ENCODE results near the gene TNN. TPM values are rescaled to one million over a fixed set of nuclear protein-coding genes. Genes with fewer than 3 reads are reported as not detected.
A peak's percentile ranks its signal among the peaks of the same experiment; 100 is the strongest.

TNN gene
- total RNA-seq, 1 experiment from 2014 or later = not detected

GRCh38 chr1:175188936-175189335 lies 121.3 kb downstream of the TNN start:
- H3K36me3 Mint-ChIP-seq (ENCODE audit: insufficient read depth, unreplicated experiment) = peaks cover 16% of the 10 kb centered on the region
- intact Hi-C loops (cut with micrococcal nuclease; ENCODE audit: unreplicated experiment) = no loop called here
- no peaks in the 10 kb centered on the region for H3K9me3 Mint-ChIP-seq (ENCODE audit: unreplicated experiment)
- DNase-seq = no peak
- no peak for TF ChIP-seq CTCF (IDR thresholded peaks at IDR 0.05; ENCODE audit: insufficient read depth in 1 of 2, low read depth in 1 of 2, low read length in 1 of 2, severe bottlenecking in 1 of 2, unreplicated experiment in 1 of 2)
- H3K27me3 Mint-ChIP-seq (ENCODE audit: insufficient read depth, unreplicated experiment) = no peaks in the 10 kb centered on the region
- POLR2A ChIA-PET = no interaction called here
- H3K27ac Mint-ChIP-seq (ENCODE audit: unreplicated experiment) = no peak overlapping the region
- no peak overlapping the region for H3K4me3 Mint-ChIP-seq (ENCODE audit: unreplicated experiment)
- Histone ChIP-seq H3K9me3 (no peaks in the 10 kb centered on the region), H3K27me3 (replicated peaks; ENCODE audit: control insufficient read depth, insufficient read depth, low read length) (no peaks in the 10 kb centered on the region), H3K4me1 (no peaks in the 10 kb centered on the region), H3K4me3 (ENCODE audit: low read depth, low read length) (no peak overlapping the region), H3K36me3 (ENCODE audit: control insufficient read depth, insufficient read depth, low read length) (no peaks in the 10 kb centered on the region)
- CTCF ChIA-PET = no interaction called here
- BruUV-seq (replicated peaks) = no TSS peak
- peaks cover 10% of the 10 kb centered on the region for H3K4me1 Mint-ChIP-seq (ENCODE audit: low read depth, unreplicated experiment)

- intact Hi-C loops (cut with micrococcal nuclease; ENCODE audit: unreplicated experiment) = loop anchor here (1.0 kb wide), 2 partner anchors 36 to 78 kb away; no protein-coding TSS in a partner anchor
- H3K36me3 Mint-ChIP-seq (ENCODE audit: insufficient read depth, unreplicated experiment) = peaks cover 6% of the 10 kb centered on the region
- DNase-seq = no peak
- no peaks in the 10 kb centered on the region for H3K36me3 ChIP-seq (ENCODE audit: control insufficient read depth, insufficient read depth, low read length)
- peak overlapping the region; percentile 94 for H3K27ac Mint-ChIP-seq (ENCODE audit: unreplicated experiment)
- no peaks in the 10 kb centered on the region for H3K27me3 ChIP-seq (replicated peaks; ENCODE audit: control insufficient read depth, insufficient read depth, low read length)
- H3K4me3 Mint-ChIP-seq (ENCODE audit: unreplicated experiment) = peak overlapping the region; percentile 87
- ChIA-PET POLR2A (no interaction called here), CTCF (interaction anchor here (0.6 to 1.3 kb wide), 4 partner anchors 9 to 126 kb away, joined by 3 to 5 read pairs (median 4); no protein-coding TSS in a partner anchor)
- peaks cover 10% of the 10 kb centered on the region for H3K4me1 Mint-ChIP-seq (ENCODE audit: low read depth, unreplicated experiment)
- H3K27me3 Mint-ChIP-seq (ENCODE audit: insufficient read depth, unreplicated experiment) = no peaks in the 10 kb centered on the region
- no peak for TF ChIP-seq CTCF (IDR thresholded peaks at IDR 0.05; ENCODE audit: insufficient read depth in 1 of 2, low read depth in 1 of 2, low read length in 1 of 2, severe bottlenecking in 1 of 2, unreplicated experiment in 1 of 2)
- no peaks in the 10 kb centered on the region for H3K9me3 ChIP-seq
- no peaks in the 10 kb centered on the region for H3K9me3 Mint-ChIP-seq (ENCODE audit: unreplicated experiment)
- H3K4me3 ChIP-seq (ENCODE audit: low read depth, low read length) = peak overlapping the region; percentile 67
- H3K4me1 ChIP-seq = no peaks in the 10 kb centered on the region
- no TSS peak for BruUV-seq (replicated peaks)
Observed at GRCh38 chr1:175191659-175192058, 124.0 kb downstream of the TNN start.

GRCh38 chr1:175192111-175192629 lies 124.5 kb downstream of the TNN start:
- Mint-ChIP-seq H3K36me3 (ENCODE audit: insufficient read depth, unreplicated experiment) (peaks cover 6% of the 10 kb centered on the region), H3K4me1 (ENCODE audit: low read depth, unreplicated experiment) (peaks cover 10% of the 10 kb centered on the region), H3K27ac (ENCODE audit: unreplicated experiment) (peak overlapping the region; percentile 94), H3K27me3 (ENCODE audit: insufficient read depth, unreplicated experiment) (no peaks in the 10 kb centered on the region), H3K4me3 (ENCODE audit: unreplicated experiment) (peak overlapping the region; percentile 87), H3K9me3 (ENCODE audit: unreplicated experiment) (no peaks in the 10 kb centered on the region)
- Histone ChIP-seq H3K4me1 (no peaks in the 10 kb centered on the region), H3K9me3 (no peaks in the 10 kb centered on the region), H3K4me3 (ENCODE audit: low read depth, low read length) (peak overlapping the region; percentile 67), H3K36me3 (ENCODE audit: control insufficient read depth, insufficient read depth, low read length) (no peaks in the 10 kb centered on the region), H3K27me3 (replicated peaks; ENCODE audit: control insufficient read depth, insufficient read depth, low read length) (no peaks in the 10 kb centered on the region)
- CTCF ChIA-PET = interaction anchor here (0.6 to 1.3 kb wide), 4 partner anchors 10 to 126 kb away, joined by 3 to 5 read pairs (median 4); no protein-coding TSS in a partner anchor
- POLR2A ChIA-PET = no interaction called here
- TF ChIP-seq CTCF (IDR thresholded peaks at IDR 0.05; ENCODE audit: insufficient read depth in 1 of 2, low read depth in 1 of 2, low read length in 1 of 2, severe bottlenecking in 1 of 2, unreplicated experiment in 1 of 2) = no peak
- intact Hi-C loops (cut with micrococcal nuclease; ENCODE audit: unreplicated experiment) = loop anchor here (1.0 kb wide), 2 partner anchors 37 to 77 kb away; no protein-coding TSS in a partner anchor
- peak in 1 of 2 experiments; percentile 34 for DNase-seq
- TSS peak; percentile 71 for BruUV-seq (replicated peaks)
